ENCODE results near the gene COQ8A.

DNA sequence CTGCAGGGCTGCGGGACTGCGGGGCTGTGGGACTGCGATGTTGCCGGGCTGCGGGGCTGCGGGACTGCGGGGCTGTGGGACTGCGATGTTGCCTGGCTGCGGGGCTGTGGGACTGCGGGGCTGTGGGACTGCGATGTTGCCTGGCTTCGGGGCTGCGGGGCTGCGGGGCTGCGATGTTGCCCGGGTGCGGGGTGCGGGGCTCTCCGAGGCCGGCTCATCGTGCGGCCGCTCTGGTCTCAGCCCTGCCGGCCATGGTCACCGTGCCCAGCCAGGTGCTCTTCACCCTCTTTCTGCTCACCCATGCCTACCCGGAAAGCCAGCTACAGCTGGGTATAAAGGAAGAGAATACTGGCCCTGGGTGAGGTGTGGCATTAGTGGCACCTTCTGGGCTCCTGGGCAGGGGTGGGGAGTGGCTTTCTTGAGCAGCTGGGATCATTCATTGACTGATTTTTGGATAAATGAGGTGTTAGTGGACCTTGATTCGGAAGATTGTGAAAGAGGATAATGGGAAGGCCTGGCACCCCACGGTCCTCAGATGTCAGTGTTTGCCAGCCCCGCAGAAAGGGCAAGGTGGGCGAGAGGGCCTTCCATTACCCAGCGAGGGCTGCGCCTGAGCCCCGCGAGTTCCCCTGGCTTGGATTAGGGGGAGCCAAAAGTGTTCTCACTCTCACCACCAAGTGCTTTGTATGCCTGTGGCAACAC is 36.3 kb downstream of the COQ8A start:
- TF ChIP-seq, protein P1, sequence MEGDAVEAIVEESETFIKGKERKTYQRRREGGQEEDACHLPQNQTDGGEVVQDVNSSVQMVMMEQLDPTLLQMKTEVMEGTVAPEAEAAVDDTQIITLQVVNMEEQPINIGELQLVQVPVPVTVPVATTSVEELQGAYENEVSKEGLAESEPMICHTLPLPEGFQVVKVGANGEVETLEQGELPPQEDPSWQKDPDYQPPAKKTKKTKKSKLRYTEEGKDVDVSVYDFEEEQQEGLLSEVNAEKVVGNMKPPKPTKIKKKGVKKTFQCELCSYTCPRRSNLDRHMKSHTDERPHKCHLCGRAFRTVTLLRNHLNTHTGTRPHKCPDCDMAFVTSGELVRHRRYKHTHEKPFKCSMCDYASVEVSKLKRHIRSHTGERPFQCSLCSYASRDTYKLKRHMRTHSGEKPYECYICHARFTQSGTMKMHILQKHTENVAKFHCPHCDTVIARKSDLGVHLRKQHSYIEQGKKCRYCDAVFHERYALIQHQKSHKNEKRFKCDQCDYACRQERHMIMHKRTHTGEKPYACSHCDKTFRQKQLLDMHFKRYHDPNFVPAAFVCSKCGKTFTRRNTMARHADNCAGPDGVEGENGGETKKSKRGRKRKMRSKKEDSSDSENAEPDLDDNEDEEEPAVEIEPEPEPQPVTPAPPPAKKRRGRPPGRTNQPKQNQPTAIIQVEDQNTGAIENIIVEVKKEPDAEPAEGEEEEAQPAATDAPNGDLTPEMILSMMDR (IDR thresholded peaks at IDR 0.05), result no peak
- TF ChIP-seq POLR2A (IDR thresholded peaks at IDR 0.05) (no peak), POLR2AphosphoS5 (IDR thresholded peaks at IDR 0.05) (no peak), EP300 (IDR thresholded peaks at IDR 0.05; ENCODE audit: low read depth) (no peak)
